C4-2B (cell line): ENCODE results near the gene MPDZ.
A peak's percentile ranks its signal among the peaks of the same experiment; 100 is the strongest.

Experiments used
- H3K27ac ChIP-seq: fragments of 450-650 bp; 2 replicates; pipeline ENCODE4 v1.5.1; 2017
- CTCF ChIP-seq: fragments of 450-650 bp; conservative IDR thresholded peaks from 2 replicates; pipeline ENCODE4 v1.5.1; 2017; ENCODE audit warnings: mild to moderate bottlenecking
- ZFX ChIP-seq: fragments of 450-650 bp; IDR thresholded peaks from 2 replicates; pipeline ENCODE4 v1.6.1; 2017

MPDZ gene

GRCh38 chr9:13141629-13142028 lies 137.9 kb downstream of the MPDZ start:
- TF ChIP-seq ZFX, result no peak
- TF ChIP-seq CTCF, result no peak
- H3K27ac ChIP-seq, result no peak overlapping the region

- no peak for TF ChIP-seq CTCF
- no peak for TF ChIP-seq ZFX
These were observed 138.5 kb downstream of the MPDZ start for GRCh38 chr9:13140843-13141592.

GRCh38 chr9:13139641-13140171 lies 139.8 kb downstream of the MPDZ start:
- TF ChIP-seq ZFX (no peak), CTCF (no peak)
- no peak overlapping the region; the same call in 1 of the 2 replicates for H3K27ac ChIP-seq

More at GRCh38 chr9:13140843-13141592, 138.5 kb downstream of the MPDZ start:
- H3K27ac ChIP-seq, result no peak overlapping the region; the same call in 1 of the 2 replicates

- TF ChIP-seq CTCF (no peak), ZFX (no peak)
- H3K27ac ChIP-seq, result peak overlapping the region; percentile 48; the same call in 1 of the 2 replicates
These were observed 142.1 kb downstream of the MPDZ start for GRCh38 chr9:13137426-13137825.

GRCh38 chr9:13131991-13132390 lies 147.5 kb downstream of the MPDZ start:
- no peak overlapping the region for H3K27ac ChIP-seq
- TF ChIP-seq ZFX (no peak), CTCF (no peak)

GRCh38 chr9:13131416-13131815 lies 148.1 kb downstream of the MPDZ start:
- no peak overlapping the region for H3K27ac ChIP-seq
- no peak for TF ChIP-seq ZFX
- no peak for TF ChIP-seq CTCF

GRCh38 chr9:13128266-13128860 lies 151.1 kb downstream of the MPDZ start:
- no peak overlapping the region for H3K27ac ChIP-seq
- no peak for TF ChIP-seq ZFX
- TF ChIP-seq CTCF, result no peak
